Uterus (tissue), 4 donors: ENCODE measurements around the gene ADCY3. TPM values are rescaled to one million over a fixed set of nuclear protein-coding genes. Genes with fewer than 3 reads are reported as not detected.

Source experiments
- DNase-seq, 2 donors: peaks; one replicate each; pipeline ENCODE4 v3.0.0-alpha.2; 2019 to 2020
- H3K27ac ChIP-seq, 2 donors: fragments of 200-600 bp; sonication (generic); 1 replicate in 1 of 2; 2 replicates in 1 of 2; pipeline ENCODE4 v1.5.1; 2016 to 2018
- H3K27me3 ChIP-seq, 2 donors: fragments of 200-600 bp; sonication (generic); one replicate each; pipeline ENCODE4 v1.5.1; 2018 to 2019; ENCODE audit warnings: control low read depth in 1 of 2
- H3K36me3 ChIP-seq, 2 donors: fragments of 200-600 bp; sonication (generic); one replicate each; pipeline ENCODE4 v1.5.1; 2019; ENCODE audit warnings: control low read depth in 1 of 2
- H3K4me1 ChIP-seq, 2 donors: fragments of 200-600 bp; sonication (generic); one replicate each; pipeline ENCODE4 v1.5.1; 2018 to 2019; ENCODE audit warnings: control low read depth in 1 of 2
- H3K4me3 ChIP-seq, 2 donors: fragments of 200-600 bp; sonication (generic); 1 replicate in 1 of 2; 2 replicates in 1 of 2; pipeline ENCODE4 v1.5.1; 2018 to 2019; ENCODE audit warnings: mild to moderate bottlenecking in 1 of 2
- H3K9me3 ChIP-seq, 2 donors: fragments of 200-600 bp; sonication (generic); one replicate each; pipeline ENCODE4 v1.5.1; 2019; ENCODE audit warnings: control low read depth in 1 of 2
- CTCF ChIP-seq, 4 experiments: fragments of 200-600 bp in 2 of 4; fragments of 450-650 bp in 2 of 4; sonication (generic) in 2 of 4; IDR thresholded peaks; one replicate each; pipeline ENCODE4 v1.5.1; 2016 to 2019; ENCODE audit warnings: antibody characterized with exemption in 4 of 4, mild to moderate bottlenecking in 2 of 4, moderate library complexity in 1 of 4
- POLR2A ChIP-seq, 2 donors: fragments of 450-650 bp; IDR thresholded peaks; one replicate each; pipeline ENCODE4 v1.6.1; 2016; ENCODE audit warnings: antibody characterized with exemption in 2 of 2, mild to moderate bottlenecking in 1 of 2, moderate library complexity in 1 of 2
- intact Hi-C: fragments of 100-400 bp; cut with DNase I; formaldehyde crosslinking; loops from one replicate; pipeline ENCODE4 v1.15.1; 2023; ENCODE audit warnings: low total_unique reads
- total RNA-seq, 4 donors: library from RNA; depleted of rRNA in 3 of 4; stranded (reverse); fragments of >200 nt in 3 of 4; gene quantifications; one replicate each; pipeline versions ENCODE4 v1.1.0 to v1.2.4, GENCODE V29; 2014 to 2023
- donor health status: DM: yes; HTN: yes; CAD: no.

Gene ADCY3
- total RNA-seq, 4 donors from 2014 or later, result 37.9 to 104 (median 51.7) TPM

GRCh38 chr2:24875901-24876300 is 44.1 kb downstream of the ADCY3 start:
- Histone ChIP-seq H3K27ac (no peak overlapping the region), H3K4me3 (no peak overlapping the region)

GRCh38 chr2:24875272-24875671 is 44.8 kb downstream of the ADCY3 start:
- H3K4me1 ChIP-seq, result no peaks in the 10 kb centered on the region
- TF ChIP-seq CTCF (IDR thresholded peaks at IDR 0.05) (no peak), POLR2A (IDR thresholded peaks at IDR 0.05) (no peak)
- no peaks in the 10 kb centered on the region for H3K9me3 ChIP-seq
- H3K27me3 ChIP-seq, result no peaks in the 10 kb centered on the region
- H3K27ac ChIP-seq, result peak overlapping the region in 1 of 2 donors; percentile 46
- H3K4me3 ChIP-seq, result no peak overlapping the region
- no peak for DNase-seq
- no peaks in the 10 kb centered on the region for H3K36me3 ChIP-seq
- intact Hi-C loops, result no loop called here

More at GRCh38 chr2:24875901-24876300, 44.1 kb downstream of the ADCY3 start:
- TF ChIP-seq CTCF (IDR thresholded peaks at IDR 0.05) (no peak), POLR2A (IDR thresholded peaks at IDR 0.05) (no peak)
- H3K9me3 ChIP-seq, result no peaks in the 10 kb centered on the region
- H3K27me3 ChIP-seq, result no peaks in the 10 kb centered on the region
- DNase-seq, result no peak
- no peaks in the 10 kb centered on the region for H3K36me3 ChIP-seq
- no peaks in the 10 kb centered on the region for H3K4me1 ChIP-seq
- intact Hi-C loops, result no loop called here

GRCh38 chr2:24874035-24874434 is 46.0 kb downstream of the ADCY3 start:
- DNase-seq, result peak in 1 of 2 donors; percentile 45
- H3K27ac ChIP-seq, result peak overlapping the region; percentile 46 to 62
- no peaks in the 10 kb centered on the region for H3K36me3 ChIP-seq
- intact Hi-C loops, result no loop called here
- no peaks in the 10 kb centered on the region for H3K27me3 ChIP-seq
- TF ChIP-seq CTCF (IDR thresholded peaks at IDR 0.05) (no peak), POLR2A (IDR thresholded peaks at IDR 0.05) (no peak)
- no peaks in the 10 kb centered on the region for H3K4me1 ChIP-seq
- no peak overlapping the region for H3K4me3 ChIP-seq
- H3K9me3 ChIP-seq, result no peaks in the 10 kb centered on the region

GRCh38 chr2:24873619-24874018 is 46.4 kb downstream of the ADCY3 start:
- intact Hi-C loops, result no loop called here

More at GRCh38 chr2:24873619-24874018, 46.4 kb downstream of the ADCY3 start:
- Histone ChIP-seq H3K27ac (peak overlapping the region; percentile 46 to 62), H3K27me3 (no peaks in the 10 kb centered on the region), H3K36me3 (no peaks in the 10 kb centered on the region), H3K4me3 (no peak overlapping the region), H3K9me3 (no peaks in the 10 kb centered on the region), H3K4me1 (no peaks in the 10 kb centered on the region)
- no peak for DNase-seq
- no peak for TF ChIP-seq POLR2A (IDR thresholded peaks at IDR 0.05)
- TF ChIP-seq CTCF (IDR thresholded peaks at IDR 0.05), result no peak
